Parathyroid adenoma (tissue), 2 donors: ENCODE measurements around the gene MTSS2.

Experiments used
- H2AFZ ChIP-seq: fragments of 300-600 bp; sonication (generic); one replicate; pipeline ENCODE4 v1.7.0; 2017; ENCODE audit warnings: antibody characterized with exemption, mild to moderate bottlenecking
- H3K27ac ChIP-seq: fragments of 300-600 bp; sonication (generic); one replicate; pipeline ENCODE4 v1.7.0; 2017
- H3K27me3 ChIP-seq: fragments of 300-600 bp; sonication (generic); one replicate; pipeline ENCODE4 v1.7.0; 2017; ENCODE audit warnings: low read length; ENCODE audit not compliant: control insufficient read depth, insufficient read depth
- H3K36me3 ChIP-seq: fragments of 300-600 bp; sonication (generic); one replicate; pipeline ENCODE4 v1.7.0; 2017; ENCODE audit warnings: low read length; ENCODE audit not compliant: control insufficient read depth, insufficient read depth
- H3K4me1 ChIP-seq: fragments of 300-600 bp; sonication (generic); one replicate; pipeline ENCODE4 v1.7.0; 2017; ENCODE audit warnings: control low read depth
- H3K4me2 ChIP-seq: fragments of 300-600 bp; sonication (generic); one replicate; pipeline ENCODE4 v1.7.0; 2017; ENCODE audit warnings: low read length
- H3K4me3 ChIP-seq: fragments of 300-600 bp; sonication (generic); one replicate; pipeline ENCODE4 v1.7.0; 2017; ENCODE audit warnings: low read depth, low read length
- H3K79me2 ChIP-seq: fragments of 300-600 bp; sonication (generic); one replicate; pipeline ENCODE4 v1.7.0; 2017; ENCODE audit warnings: control low read depth
- H3K9ac ChIP-seq: fragments of 300-600 bp; sonication (generic); one replicate; pipeline ENCODE4 v1.7.0; 2017; ENCODE audit warnings: mild to moderate bottlenecking
- H3K9me3 ChIP-seq: fragments of 300-600 bp; sonication (generic); one replicate; pipeline ENCODE4 v1.7.0; 2017; ENCODE audit warnings: low read length; ENCODE audit not compliant: control insufficient read depth
- TF ChIP-seq, protein P1 (sequence below): fragments of 300-600 bp; sonication (generic); IDR thresholded peaks from one replicate; pipeline ENCODE4 v1.7.0; 2017; ENCODE audit warnings: antibody characterized with exemption, mild to moderate bottlenecking
- donor health status: primary hyperparathyroidism.

MTSS2 gene

GRCh38 chr16:70681382-70682238, 4.2 kb downstream of the MTSS2 start:
- no peak overlapping the region for H3K9ac ChIP-seq
- peaks cover 16% of the 10 kb centered on the region for H3K79me2 ChIP-seq
- no peak overlapping the region for H3K4me3 ChIP-seq
- H3K27ac ChIP-seq: no peak overlapping the region
- no peaks in the 10 kb centered on the region for H3K27me3 ChIP-seq
- H3K4me1 ChIP-seq: peaks cover 11% of the 10 kb centered on the region
- H3K4me2 ChIP-seq: no peak overlapping the region
- H3K9me3 ChIP-seq: no peaks in the 10 kb centered on the region
- no peaks in the 10 kb centered on the region for H3K36me3 ChIP-seq
- H2AFZ ChIP-seq: no peak overlapping the region
- TF ChIP-seq, protein P1, sequence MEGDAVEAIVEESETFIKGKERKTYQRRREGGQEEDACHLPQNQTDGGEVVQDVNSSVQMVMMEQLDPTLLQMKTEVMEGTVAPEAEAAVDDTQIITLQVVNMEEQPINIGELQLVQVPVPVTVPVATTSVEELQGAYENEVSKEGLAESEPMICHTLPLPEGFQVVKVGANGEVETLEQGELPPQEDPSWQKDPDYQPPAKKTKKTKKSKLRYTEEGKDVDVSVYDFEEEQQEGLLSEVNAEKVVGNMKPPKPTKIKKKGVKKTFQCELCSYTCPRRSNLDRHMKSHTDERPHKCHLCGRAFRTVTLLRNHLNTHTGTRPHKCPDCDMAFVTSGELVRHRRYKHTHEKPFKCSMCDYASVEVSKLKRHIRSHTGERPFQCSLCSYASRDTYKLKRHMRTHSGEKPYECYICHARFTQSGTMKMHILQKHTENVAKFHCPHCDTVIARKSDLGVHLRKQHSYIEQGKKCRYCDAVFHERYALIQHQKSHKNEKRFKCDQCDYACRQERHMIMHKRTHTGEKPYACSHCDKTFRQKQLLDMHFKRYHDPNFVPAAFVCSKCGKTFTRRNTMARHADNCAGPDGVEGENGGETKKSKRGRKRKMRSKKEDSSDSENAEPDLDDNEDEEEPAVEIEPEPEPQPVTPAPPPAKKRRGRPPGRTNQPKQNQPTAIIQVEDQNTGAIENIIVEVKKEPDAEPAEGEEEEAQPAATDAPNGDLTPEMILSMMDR: no peak

GRCh38 chr16:70680495-70681381, 5.1 kb downstream of the MTSS2 start:
- Histone ChIP-seq H3K9me3 (no peaks in the 10 kb centered on the region), H3K27ac (no peak overlapping the region), H3K79me2 (peaks cover 16% of the 10 kb centered on the region), H3K36me3 (no peaks in the 10 kb centered on the region), H3K4me1 (peaks cover 7% of the 10 kb centered on the region), H3K4me3 (no peak overlapping the region), H3K9ac (no peak overlapping the region), H3K27me3 (no peaks in the 10 kb centered on the region), H2AFZ (no peak overlapping the region), H3K4me2 (no peak overlapping the region)
- TF ChIP-seq, protein P1: no peak

- Histone ChIP-seq H3K27me3 (no peaks in the 10 kb centered on the region), H3K79me2 (peaks cover 11% of the 10 kb centered on the region), H3K4me1 (peaks cover 7% of the 10 kb centered on the region), H3K4me3 (no peak overlapping the region), H3K9ac (no peak overlapping the region), H3K9me3 (no peaks in the 10 kb centered on the region), H3K27ac (no peak overlapping the region), H2AFZ (no peak overlapping the region), H3K4me2 (no peak overlapping the region), H3K36me3 (no peaks in the 10 kb centered on the region)
- TF ChIP-seq, protein P1: no peak
These were observed 6.0 kb downstream of the MTSS2 start for GRCh38 chr16:70679671-70680494.

DNA sequence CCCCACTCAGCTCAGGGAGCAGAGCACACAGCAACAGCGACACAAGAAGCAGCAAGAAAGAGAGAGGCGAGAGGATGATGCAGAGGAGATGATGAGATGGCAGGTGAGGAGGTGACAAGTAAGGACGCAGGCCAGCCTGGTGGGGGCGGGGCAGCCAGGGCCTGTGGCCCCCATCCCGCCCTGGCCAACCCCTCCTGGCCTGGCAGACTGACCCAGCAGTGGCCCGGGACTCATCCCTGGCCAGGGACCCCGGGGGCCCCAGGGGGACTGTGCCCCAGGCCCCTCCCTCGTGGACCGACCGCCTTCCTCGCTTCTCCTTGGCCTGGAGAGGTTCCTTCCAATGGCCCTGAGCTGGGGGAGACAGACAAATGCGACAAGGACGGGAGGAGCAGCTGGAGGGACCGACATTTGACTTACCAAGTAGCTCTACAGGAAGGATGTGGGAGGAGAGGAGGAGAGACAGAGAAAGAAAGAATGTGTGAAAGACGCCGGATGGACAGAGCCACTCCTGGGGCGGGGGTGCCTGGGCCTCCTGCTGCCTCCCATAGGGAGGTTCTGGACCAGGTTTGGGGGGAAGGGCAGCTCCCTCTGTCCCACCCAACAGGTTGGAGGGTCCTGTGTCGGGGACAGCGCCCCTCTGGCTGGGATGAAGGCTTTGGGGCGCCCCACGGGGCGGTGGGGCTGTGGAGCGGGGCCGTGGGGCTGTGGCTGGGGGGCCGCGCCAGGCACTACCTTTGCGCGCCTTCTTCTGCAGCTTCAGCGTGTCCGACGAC, 6.8 kb downstream of the MTSS2 start:
- Histone ChIP-seq H3K4me2 (no peak overlapping the region), H3K9ac (no peak overlapping the region), H3K36me3 (no peaks in the 10 kb centered on the region), H3K4me1 (peaks cover 2% of the 10 kb centered on the region), H3K79me2 (peaks cover 5% of the 10 kb centered on the region), H3K9me3 (no peaks in the 10 kb centered on the region), H3K27me3 (no peaks in the 10 kb centered on the region), H3K4me3 (no peak overlapping the region), H2AFZ (no peak overlapping the region), H3K27ac (no peak overlapping the region)
- TF ChIP-seq, protein P1: no peak
